ENCODE measurements around the gene MED22.

DNA sequence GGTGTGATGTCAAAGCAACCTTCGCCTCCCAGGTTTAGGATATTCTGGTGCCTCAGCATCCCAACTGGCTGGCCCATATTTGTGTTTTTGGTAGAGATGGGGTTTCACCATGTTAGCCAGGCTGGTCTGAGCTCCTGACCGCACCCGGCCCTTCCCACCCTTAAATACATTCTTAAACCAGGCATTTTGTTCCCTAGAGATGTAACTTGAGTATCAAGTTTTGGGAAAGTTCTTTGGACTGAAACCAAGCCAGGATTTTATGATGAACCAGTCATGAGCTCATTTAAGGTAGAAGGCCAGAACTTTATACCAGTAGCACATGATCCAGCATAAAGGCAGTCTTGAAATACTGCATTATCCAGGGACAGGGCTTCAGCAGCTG lies 3.6 kb upstream of the MED22 start:
- TF ChIP-seq CTCF (IDR thresholded peaks at IDR 0.05), result no peak
- no peak for TF ChIP-seq POLR2AphosphoS5 (IDR thresholded peaks at IDR 0.05; ENCODE audit: insufficient read depth in 1 of 2, low read depth in 1 of 2)
- TF ChIP-seq POLR2A (IDR thresholded peaks at IDR 0.05), result no peak
